GM18907 (cell line): ENCODE results near the gene STX8.
"Not testable (repeated sequence)": the region's sequence is repeated elsewhere in the genome, so short reads cannot be mapped to it uniquely, and the experiment has no call there.

Experiments
- ATAC-seq: cut with Tn5 transposase; IDR thresholded peaks from one replicate; pipeline ENCODE4 v1.9.1; 2021; ENCODE audit warnings: mild to moderate bottlenecking, moderate library complexity; ENCODE audit not compliant: unreplicated experiment

The STX8 gene

GRCh38 chr17:9355846-9356245, 219.8 kb downstream of the STX8 start:
- no peak for ATAC-seq

- not testable (repeated sequence) for ATAC-seq
Measured at GRCh38 chr17:9355231-9355630, 220.4 kb downstream of the STX8 start.

GRCh38 chr17:9350080-9350479, 225.5 kb downstream of the STX8 start:
- no peak for ATAC-seq

DNA sequence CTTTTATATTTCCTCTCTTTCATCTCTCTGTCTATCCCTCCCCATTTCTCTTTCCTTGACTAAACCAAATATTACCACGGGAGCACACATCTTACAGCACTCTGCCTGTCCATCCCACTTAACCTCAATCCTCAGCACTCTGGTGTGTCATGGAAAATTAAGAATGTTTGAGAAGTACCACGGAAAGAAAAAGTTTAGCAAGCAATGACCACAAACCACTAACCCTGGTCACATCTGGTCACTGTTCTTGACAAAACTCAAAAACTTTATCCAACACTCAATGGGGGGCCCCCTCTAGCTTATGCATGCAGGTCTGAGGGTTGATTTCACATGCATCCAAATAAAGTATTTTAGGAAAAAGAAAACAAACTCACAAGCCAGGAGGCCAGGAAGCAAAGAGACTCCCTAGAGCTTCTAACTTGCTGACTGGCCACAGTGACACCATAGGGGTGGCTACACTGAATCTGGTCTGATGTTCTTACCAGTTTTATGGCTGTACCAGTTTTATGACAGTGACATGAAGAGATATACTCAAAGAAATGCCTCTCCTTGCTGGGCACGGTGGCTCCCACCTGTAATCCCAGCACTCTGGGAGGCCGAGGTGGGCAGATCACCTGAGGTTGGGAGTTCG, 229.2 kb downstream of the STX8 start:
- ATAC-seq = no peak

- ATAC-seq = no peak
Measured at GRCh38 chr17:9343516-9343915, 232.1 kb downstream of the STX8 start.

DNA sequence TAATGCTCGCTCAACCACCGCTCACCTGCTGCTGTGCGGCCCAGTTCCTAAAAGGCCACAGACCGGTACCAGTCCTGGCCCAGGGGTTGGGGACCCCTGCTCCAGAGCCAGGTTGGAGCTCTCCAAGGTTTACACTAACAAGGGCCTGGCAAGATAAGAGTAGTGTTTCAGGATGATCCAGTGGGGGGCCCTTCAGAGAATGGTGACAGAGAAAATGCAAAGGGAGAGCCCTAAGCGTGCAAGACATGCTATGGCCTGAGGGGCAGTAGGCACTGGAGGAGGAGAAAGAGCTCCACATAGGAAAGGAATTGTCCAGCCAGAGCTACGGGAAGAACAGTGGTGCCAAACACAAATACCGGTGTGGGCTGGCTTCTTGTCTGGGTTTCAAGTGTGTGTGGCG, 233.4 kb downstream of the STX8 start:
- ATAC-seq = no peak

DNA sequence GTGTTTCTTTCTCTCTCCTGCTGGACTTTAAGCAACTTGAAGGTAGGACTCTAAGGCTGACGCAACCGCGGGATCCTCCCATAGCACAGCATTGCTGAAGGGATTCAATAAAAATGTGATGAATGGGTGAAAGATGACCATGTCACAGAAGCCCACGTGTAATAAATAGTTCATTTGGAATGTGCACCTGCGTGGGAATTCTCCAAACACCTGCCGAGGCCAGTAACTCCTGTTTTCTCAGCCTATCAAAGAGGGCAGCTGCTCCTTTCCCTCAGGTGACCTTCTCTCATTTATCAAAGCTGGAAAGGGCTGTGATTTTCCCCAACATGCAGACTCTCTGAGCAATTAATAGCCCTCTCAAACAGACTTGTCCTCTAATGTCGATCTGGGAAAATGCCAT, 235.7 kb downstream of the STX8 start:
- ATAC-seq = no peak

DNA sequence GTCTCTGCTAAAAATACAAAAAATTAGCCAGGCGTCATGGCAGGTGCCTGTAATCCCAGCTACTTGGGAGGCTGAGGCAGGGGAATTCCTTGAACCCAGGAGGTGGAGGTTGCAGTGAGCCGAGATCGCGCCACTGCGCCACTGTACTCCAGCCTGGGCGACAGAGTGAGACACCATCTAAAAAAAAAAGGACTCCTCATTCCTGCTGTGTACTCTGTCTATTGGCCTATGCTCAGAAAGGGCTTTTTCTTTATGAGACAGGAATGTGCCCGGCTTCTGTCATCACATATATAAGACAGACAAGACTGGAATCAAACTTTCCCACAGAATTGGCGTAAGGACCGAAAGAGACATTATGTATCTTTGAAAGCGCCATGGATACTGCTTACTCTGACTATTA, 236.1 kb downstream of the STX8 start:
- ATAC-seq = not testable (repeated sequence)

- no peak for ATAC-seq
Measured at GRCh38 chr17:9336817-9337216, 238.8 kb downstream of the STX8 start.

GRCh38 chr17:9334536-9335446, 240.8 kb downstream of the STX8 start:
- ATAC-seq = no peak

- ATAC-seq = no peak
Measured at GRCh38 chr17:9332132-9332494, 243.5 kb downstream of the STX8 start.

DNA sequence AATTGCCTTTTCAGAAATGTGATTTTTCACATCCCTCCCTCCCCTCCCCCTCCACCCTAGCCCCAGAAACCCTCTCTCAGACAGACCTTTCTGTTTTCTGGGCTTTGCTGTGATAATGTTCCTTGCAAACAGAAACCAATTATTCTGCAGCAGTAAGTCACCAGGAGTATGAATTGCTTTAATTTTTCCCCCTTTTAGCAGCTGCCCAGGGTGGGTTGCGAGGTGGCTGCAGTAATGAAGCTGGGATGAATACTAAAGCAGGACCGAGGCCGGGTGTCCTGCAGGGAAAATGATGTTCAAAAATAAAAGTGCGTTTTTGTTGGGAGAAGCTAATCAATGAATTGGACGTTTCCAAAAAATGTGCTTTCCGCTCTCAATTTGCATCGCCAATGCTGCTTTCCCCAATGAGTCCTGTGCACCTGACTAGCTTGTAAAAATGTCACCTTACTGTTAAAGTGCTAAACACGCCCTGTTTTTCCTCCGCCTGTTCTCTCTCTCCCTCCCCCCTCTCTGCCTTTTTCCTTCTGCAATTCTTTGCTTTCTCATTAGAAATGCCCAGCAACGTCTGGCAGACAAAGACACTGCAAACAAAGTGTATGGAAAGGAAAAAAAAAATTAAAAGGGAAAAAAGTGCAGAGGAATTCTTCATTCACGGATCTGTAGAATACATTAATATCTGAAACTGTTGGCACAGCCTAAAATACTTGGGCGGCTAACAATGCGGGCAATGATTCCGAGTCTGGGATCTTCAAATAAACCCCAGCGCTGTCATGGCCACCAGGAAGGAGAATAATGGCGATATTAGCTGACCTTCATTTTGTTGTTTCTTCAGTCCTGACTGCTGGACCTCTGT, 244.1 kb downstream of the STX8 start:
- no peak for ATAC-seq

- ATAC-seq = no peak
Measured at GRCh38 chr17:9330611-9331271, 244.9 kb downstream of the STX8 start.

GRCh38 chr17:9330141-9330540, 245.5 kb downstream of the STX8 start:
- no peak for ATAC-seq

GRCh38 chr17:9329251-9329921, 246.2 kb downstream of the STX8 start:
- ATAC-seq = no peak

- no peak for ATAC-seq
Measured at GRCh38 chr17:9324864-9325263, 250.8 kb downstream of the STX8 start.

DNA sequence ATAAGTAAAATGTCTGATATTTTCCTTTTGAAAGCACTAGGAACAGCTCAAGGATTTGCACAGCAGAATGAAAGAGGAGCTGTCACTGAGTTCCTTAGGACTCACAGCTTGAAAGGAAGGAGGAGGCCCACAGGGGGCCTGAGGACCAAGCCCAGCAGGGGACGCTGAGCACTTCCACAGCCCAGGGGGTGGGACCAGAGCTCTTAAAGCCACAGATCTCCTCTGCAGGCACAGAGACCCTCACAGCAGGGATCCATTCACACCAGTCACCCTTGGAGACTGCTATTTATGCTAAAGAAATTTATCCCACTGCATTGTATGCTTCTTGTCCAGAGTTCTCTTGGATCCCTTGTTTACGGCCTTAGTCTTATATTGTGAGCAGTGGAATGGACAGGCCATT, 253.3 kb downstream of the STX8 start:
- ATAC-seq = no peak

- ATAC-seq = no peak
Measured at GRCh38 chr17:9321890-9322289, 253.7 kb downstream of the STX8 start.

DNA sequence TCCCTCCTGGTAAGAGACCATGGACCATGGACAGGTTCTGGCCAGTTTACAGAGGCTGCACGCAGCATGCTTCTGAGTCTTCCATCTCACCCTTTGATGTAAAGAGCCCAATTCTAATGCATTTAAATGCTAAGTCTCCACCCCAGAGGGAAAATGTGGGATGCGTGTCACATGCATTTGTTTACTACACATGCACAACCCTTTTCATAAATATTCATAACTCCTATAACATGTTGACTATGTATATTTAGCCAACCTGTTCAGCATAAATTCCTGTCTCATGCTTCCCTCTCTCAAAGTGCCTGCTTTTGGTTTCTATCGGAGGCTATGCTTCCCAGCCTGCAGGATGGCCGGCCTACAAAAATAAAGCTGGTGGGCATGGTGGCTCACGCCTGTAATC, 260.3 kb downstream of the STX8 start:
- no peak for ATAC-seq

GRCh38 chr17:9313346-9313745, 262.3 kb downstream of the STX8 start:
- no peak for ATAC-seq
